ENCODE data around the gene LHFPL6.

LHFPL6 gene

GRCh38 chr13:39602614-39603366 lies at the start of gene LHFPL6:
TSS of gene LHFPL6 (minus strand) at chr13:39603193.
- no peak for DNase-seq (ENCODE audit: low read depth, low spot score)

DNA sequence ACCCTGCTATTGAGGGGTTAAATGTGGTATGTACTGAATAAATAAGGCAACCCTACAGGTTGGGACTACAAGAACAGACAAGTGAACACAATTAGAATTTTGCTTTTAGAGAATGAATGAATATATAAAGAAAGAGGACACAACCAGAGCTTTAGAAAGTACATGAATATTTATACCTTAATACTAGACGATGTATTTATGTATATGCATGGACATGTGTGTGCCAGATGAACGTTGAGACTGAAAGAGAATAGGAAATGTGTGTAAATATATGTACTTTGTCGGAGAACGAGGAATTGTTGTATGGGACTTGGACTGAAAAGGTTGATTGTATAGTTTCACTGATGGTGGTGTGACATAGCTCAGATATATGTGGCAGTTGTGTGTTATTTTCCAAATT lies 43.1 kb upstream of the LHFPL6 start:
- no peak overlapping the region for H3K27ac ChIP-seq
- no peak for DNase-seq (ENCODE audit: low read depth, low spot score)

More at GRCh38 chr13:39602614-39603366, at the start of gene LHFPL6:
- H3K27ac ChIP-seq, result peak within 1 kb of the TSS; percentile 49

DNA sequence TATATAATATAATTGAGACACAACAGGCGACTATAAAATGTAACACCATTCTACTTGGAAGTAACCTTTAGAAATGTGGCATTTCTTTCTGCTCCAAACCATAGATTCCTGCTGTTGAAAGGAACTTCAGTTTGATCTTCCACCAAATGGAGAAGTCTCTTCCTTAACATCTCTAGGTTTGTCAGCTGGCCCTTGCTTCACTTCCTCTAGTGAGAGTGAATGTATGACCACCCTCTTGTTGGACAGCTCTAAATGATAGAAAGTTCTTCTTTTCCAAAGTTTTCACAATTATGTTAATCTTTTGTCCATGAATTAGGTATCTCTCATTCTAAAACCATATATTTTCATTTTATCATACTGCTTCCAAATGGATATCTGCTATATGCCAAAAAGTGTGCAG lies 38.7 kb upstream of the LHFPL6 start:
- H3K27ac ChIP-seq, result no peak overlapping the region
- no peak for DNase-seq (ENCODE audit: low read depth, low spot score)

DNA sequence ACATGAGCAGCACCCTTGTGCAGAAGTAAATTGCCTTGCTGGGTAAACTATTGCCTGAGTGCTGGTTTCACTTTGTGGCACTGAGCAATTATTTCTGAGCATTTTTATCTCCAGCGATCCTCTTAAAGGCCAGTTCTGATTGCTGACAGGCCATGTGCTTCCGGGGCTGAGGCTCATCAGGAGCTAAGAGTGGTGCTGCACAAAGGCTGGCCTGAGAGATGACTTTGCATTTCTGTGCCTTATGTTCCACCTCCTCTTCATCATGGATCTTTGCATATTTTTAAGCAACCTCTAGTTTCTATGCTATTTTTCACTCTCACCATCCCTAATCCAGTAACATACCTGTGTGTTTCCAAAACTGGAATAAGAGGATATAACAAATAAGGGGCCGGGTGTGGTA lies 34.9 kb upstream of the LHFPL6 start:
- H3K27ac ChIP-seq, result no peak overlapping the region
- DNase-seq (ENCODE audit: low read depth, low spot score), result no peak

GRCh38 chr13:39635564-39635963 lies 32.6 kb upstream of the LHFPL6 start:
- no peak for DNase-seq (ENCODE audit: low read depth, low spot score)
- no peak overlapping the region for H3K27ac ChIP-seq

GRCh38 chr13:39632994-39633393 lies 30.0 kb upstream of the LHFPL6 start:
- DNase-seq (ENCODE audit: low read depth, low spot score), result no peak
- no peak overlapping the region for H3K27ac ChIP-seq

DNA sequence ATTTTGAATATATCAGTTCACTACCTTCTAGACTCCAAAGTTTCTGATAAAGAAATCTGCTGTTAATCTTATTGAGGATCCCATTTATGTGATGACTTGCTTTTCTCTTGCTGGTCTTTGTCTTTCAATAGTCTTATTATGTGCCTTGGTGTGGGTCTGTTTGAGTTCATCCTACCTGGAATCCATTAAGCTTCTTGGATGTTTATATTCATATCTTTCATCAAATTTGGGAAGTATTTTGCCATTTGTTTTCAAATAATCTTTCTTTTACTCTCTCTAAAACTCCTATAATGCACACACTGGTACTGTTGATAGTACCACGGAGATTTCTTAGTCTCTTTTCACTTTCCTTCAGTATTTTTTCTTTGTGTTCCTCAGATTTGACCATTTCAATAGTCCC lies 28.3 kb upstream of the LHFPL6 start:
- no peak for DNase-seq (ENCODE audit: low read depth, low spot score)
- H3K27ac ChIP-seq, result no peak overlapping the region

DNA sequence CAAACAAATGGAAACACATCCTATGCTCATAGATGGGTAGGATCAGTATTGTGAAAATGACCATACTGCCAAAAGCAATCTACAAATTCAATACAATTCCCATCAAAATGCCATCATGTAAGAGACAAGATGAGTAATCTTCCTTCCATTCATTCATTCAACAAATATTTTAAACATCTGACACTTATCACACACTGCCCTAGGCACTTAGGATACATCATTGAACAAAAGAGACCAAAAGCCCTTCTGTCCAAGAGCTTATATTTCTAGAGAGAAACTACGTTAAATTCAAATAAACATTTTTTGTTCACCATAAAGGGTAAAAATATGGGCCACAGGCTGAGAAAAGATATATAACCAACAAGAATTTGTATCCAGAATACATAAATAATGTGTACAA lies 20.5 kb upstream of the LHFPL6 start:
- no peak overlapping the region for H3K27ac ChIP-seq
- no peak for DNase-seq (ENCODE audit: low read depth, low spot score)

DNA sequence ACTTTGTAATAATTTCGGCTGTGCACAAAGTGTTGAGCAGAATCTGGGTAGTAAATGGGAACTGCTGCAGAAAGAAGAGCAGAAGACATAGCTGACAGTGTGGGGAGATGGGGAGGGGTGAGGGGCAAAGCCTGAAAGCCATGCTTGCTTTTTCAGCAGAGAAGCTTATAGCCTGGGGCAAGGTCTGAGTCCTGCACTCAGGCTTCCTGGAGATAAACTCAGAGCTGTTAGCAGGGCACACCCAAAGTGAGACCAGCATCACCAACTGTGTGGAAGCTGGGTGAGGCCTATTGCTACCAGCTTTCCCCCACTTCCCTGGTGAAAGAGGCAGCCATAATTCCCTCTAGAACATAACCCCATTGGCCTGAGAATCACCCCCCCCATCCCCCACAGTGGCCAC lies 15.6 kb upstream of the LHFPL6 start:
- DNase-seq (ENCODE audit: low read depth, low spot score), result no peak
- H3K27ac ChIP-seq, result no peak overlapping the region

- no peak overlapping the region for H3K27ac ChIP-seq
- no peak for DNase-seq (ENCODE audit: low read depth, low spot score)
Measured at GRCh38 chr13:39616087-39616694, 13.2 kb upstream of the LHFPL6 start.

- H3K27ac ChIP-seq, result no peak overlapping the region
- DNase-seq (ENCODE audit: low read depth, low spot score), result no peak
Measured at GRCh38 chr13:39612023-39612637, 9.1 kb upstream of the LHFPL6 start.

DNA sequence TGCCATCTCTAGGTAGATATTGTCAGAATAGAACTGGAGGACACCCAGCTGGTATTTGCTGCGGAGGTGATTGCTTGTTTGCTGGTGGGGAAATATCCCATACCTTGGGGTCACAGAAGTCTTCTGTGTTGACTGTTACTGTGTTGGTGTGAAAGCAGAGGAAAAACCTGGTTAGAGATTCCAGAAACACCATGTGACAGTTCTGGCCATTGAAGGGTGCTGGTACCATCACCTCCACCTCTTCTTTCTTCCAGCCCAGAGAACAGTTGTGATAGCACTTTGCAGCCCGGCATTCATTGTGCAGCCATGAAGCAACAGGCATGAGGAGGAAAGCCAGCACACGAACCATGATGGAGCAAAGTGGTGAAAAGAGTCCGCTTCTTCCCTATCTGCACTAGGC lies 4.9 kb upstream of the LHFPL6 start:
- no peak for DNase-seq (ENCODE audit: low read depth, low spot score)
- H3K27ac ChIP-seq, result no peak overlapping the region

- no peak overlapping the region for H3K27ac ChIP-seq
- no peak for DNase-seq (ENCODE audit: low read depth, low spot score)
Measured at GRCh38 chr13:39605677-39606320, 2.8 kb upstream of the LHFPL6 start.

GRCh38 chr13:39604756-39605155 lies 1.8 kb upstream of the LHFPL6 start:
- H3K27ac ChIP-seq, result no peak overlapping the region
- DNase-seq (ENCODE audit: low read depth, low spot score), result no peak

DNA sequence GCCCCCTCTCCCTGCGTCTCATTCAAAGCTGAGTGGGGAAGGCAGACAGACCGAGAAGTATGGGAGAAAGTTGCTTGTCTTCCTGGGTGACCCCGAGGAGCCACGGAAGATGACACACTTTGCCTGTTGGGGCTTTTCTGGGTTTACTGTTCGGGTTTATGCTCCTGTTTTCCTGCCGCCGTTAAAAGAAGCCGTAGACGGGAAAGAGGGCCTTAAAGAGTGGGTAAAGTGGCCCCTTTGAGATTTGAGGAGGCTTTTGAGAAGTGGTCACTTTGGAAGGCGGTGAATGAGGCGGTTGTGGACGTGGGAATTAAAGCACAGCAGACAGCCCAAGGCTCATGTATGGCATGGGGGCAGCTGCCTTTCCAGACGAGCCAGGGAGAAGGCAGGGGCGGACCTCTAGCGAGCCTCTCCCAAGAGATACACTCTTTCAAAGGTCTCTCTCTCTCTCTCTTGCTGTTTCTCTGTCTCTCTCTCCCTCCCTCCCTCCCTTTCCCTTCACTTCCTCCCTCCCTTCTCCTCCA lies 493 bp upstream of the LHFPL6 start:
- peak overlapping the region; percentile 49 for H3K27ac ChIP-seq
- no peak for DNase-seq (ENCODE audit: low read depth, low spot score)

GRCh38 chr13:39602277-39602613 lies 748 bp downstream of the LHFPL6 start:
- no peak for DNase-seq (ENCODE audit: low read depth, low spot score)
- H3K27ac ChIP-seq, result peak overlapping the region; percentile 49

GRCh38 chr13:39601636-39602035 lies 1.4 kb downstream of the LHFPL6 start:
- no peak overlapping the region for H3K27ac ChIP-seq
- DNase-seq (ENCODE audit: low read depth, low spot score), result no peak

DNA sequence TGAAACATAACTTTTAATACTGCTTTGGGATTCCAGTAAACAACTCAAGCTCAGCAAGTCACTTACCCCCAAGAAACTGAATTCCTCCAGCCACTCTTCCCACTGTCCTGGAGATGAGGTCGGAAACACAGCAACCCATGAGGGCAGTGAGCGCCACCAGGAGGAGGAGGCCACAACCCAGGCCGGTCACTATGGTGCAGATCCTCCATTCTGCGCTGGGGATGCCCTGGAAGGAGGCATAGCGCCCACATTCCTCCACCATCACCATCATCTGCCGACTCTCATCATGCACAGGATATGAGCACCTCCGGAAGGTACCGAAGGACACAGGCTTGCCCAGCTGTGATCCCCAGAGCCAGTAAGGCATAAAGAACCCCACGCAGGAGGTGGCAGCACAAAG lies 2.2 kb downstream of the LHFPL6 start:
- DNase-seq (ENCODE audit: low read depth, low spot score), result no peak
- H3K27ac ChIP-seq, result no peak overlapping the region

GRCh38 chr13:39599842-39600241 lies 3.2 kb downstream of the LHFPL6 start:
- DNase-seq (ENCODE audit: low read depth, low spot score), result no peak
- no peak overlapping the region for H3K27ac ChIP-seq

GRCh38 chr13:39599012-39599411 lies 4.0 kb downstream of the LHFPL6 start:
- H3K27ac ChIP-seq, result no peak overlapping the region
- no peak for DNase-seq (ENCODE audit: low read depth, low spot score)

DNA sequence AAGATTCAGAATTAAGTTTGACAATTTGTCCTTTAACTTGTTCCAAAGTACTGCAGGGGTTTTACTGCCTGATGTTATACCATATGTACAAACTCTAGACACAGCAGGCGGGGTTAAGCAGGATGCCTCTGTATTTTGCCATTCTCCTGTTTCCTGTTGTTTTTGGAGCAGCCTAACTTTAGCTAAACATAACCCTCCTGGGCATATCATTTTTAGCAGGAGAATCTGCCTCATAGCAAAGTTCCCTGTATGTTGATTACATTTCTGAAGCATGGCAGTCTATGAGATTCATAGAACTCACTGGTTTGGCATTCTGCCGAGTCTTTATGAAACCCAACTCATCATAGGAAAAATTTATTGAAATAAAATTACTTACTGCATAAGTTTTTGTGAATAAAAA lies 5.2 kb downstream of the LHFPL6 start:
- H3K27ac ChIP-seq, result no peak overlapping the region
- DNase-seq (ENCODE audit: low read depth, low spot score), result no peak

All from epithelial cell of prostate (primary cell).